ENCODE results near the gene DHX30. TPM values are rescaled to one million over a fixed set of nuclear protein-coding genes. Genes with fewer than 3 reads are reported as not detected.

DHX30 gene
- total and polyA plus RNA-seq, 2 of the 8 experiments (the other 6 are each of a cell fraction or from before 2014, with no cell fraction given) = 82.4 to 97.9 TPM

GRCh38 chr3:47791193-47791855 is 11.6 kb upstream of the DHX30 start (continued):
- no peak for TF ChIP-seq CEBPB (IDR thresholded peaks at IDR 0.05; ENCODE audit: low read depth, low read length)
- no peak for TF ChIP-seq POLR2A (IDR thresholded peaks at IDR 0.05; ENCODE audit: control extremely low read depth in 1 of 2, low read depth in 2 of 2, low read length in 2 of 2)
- no peak for TF ChIP-seq CREB1 (IDR thresholded peaks at IDR 0.05)
- TF ChIP-seq HDAC2 (IDR thresholded peaks at IDR 0.05; ENCODE audit: borderline replicate concordance in 1 of 2, low read depth in 2 of 2, low read length in 2 of 2) = no peak
- TF ChIP-seq, protein P1, sequence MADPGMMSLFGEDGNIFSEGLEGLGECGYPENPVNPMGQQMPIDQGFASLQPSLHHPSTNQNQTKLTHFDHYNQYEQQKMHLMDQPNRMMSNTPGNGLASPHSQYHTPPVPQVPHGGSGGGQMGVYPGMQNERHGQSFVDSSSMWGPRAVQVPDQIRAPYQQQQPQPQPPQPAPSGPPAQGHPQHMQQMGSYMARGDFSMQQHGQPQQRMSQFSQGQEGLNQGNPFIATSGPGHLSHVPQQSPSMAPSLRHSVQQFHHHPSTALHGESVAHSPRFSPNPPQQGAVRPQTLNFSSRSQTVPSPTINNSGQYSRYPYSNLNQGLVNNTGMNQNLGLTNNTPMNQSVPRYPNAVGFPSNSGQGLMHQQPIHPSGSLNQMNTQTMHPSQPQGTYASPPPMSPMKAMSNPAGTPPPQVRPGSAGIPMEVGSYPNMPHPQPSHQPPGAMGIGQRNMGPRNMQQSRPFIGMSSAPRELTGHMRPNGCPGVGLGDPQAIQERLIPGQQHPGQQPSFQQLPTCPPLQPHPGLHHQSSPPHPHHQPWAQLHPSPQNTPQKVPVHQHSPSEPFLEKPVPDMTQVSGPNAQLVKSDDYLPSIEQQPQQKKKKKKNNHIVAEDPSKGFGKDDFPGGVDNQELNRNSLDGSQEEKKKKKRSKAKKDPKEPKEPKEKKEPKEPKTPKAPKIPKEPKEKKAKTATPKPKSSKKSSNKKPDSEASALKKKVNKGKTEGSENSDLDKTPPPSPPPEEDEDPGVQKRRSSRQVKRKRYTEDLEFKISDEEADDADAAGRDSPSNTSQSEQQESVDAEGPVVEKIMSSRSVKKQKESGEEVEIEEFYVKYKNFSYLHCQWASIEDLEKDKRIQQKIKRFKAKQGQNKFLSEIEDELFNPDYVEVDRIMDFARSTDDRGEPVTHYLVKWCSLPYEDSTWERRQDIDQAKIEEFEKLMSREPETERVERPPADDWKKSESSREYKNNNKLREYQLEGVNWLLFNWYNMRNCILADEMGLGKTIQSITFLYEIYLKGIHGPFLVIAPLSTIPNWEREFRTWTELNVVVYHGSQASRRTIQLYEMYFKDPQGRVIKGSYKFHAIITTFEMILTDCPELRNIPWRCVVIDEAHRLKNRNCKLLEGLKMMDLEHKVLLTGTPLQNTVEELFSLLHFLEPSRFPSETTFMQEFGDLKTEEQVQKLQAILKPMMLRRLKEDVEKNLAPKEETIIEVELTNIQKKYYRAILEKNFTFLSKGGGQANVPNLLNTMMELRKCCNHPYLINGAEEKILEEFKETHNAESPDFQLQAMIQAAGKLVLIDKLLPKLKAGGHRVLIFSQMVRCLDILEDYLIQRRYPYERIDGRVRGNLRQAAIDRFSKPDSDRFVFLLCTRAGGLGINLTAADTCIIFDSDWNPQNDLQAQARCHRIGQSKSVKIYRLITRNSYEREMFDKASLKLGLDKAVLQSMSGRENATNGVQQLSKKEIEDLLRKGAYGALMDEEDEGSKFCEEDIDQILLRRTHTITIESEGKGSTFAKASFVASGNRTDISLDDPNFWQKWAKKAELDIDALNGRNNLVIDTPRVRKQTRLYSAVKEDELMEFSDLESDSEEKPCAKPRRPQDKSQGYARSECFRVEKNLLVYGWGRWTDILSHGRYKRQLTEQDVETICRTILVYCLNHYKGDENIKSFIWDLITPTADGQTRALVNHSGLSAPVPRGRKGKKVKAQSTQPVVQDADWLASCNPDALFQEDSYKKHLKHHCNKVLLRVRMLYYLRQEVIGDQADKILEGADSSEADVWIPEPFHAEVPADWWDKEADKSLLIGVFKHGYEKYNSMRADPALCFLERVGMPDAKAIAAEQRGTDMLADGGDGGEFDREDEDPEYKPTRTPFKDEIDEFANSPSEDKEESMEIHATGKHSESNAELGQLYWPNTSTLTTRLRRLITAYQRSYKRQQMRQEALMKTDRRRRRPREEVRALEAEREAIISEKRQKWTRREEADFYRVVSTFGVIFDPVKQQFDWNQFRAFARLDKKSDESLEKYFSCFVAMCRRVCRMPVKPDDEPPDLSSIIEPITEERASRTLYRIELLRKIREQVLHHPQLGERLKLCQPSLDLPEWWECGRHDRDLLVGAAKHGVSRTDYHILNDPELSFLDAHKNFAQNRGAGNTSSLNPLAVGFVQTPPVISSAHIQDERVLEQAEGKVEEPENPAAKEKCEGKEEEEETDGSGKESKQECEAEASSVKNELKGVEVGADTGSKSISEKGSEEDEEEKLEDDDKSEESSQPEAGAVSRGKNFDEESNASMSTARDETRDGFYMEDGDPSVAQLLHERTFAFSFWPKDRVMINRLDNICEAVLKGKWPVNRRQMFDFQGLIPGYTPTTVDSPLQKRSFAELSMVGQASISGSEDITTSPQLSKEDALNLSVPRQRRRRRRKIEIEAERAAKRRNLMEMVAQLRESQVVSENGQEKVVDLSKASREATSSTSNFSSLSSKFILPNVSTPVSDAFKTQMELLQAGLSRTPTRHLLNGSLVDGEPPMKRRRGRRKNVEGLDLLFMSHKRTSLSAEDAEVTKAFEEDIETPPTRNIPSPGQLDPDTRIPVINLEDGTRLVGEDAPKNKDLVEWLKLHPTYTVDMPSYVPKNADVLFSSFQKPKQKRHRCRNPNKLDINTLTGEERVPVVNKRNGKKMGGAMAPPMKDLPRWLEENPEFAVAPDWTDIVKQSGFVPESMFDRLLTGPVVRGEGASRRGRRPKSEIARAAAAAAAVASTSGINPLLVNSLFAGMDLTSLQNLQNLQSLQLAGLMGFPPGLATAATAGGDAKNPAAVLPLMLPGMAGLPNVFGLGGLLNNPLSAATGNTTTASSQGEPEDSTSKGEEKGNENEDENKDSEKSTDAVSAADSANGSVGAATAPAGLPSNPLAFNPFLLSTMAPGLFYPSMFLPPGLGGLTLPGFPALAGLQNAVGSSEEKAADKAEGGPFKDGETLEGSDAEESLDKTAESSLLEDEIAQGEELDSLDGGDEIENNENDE (IDR thresholded peaks at IDR 0.05; ENCODE audit: insufficient replicate concordance, low read length) = no peak
- TF ChIP-seq, protein P2, sequence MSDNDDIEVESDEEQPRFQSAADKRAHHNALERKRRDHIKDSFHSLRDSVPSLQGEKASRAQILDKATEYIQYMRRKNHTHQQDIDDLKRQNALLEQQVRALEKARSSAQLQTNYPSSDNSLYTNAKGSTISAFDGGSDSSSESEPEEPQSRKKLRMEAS (IDR thresholded peaks at IDR 0.05) = no peak
